ENCODE results near the gene KDELR3.

The KDELR3 gene

GRCh38 chr22:38484244-38484643 lies 16.3 kb downstream of the KDELR3 start:
- no peak for DNase-seq

GRCh38 chr22:38485783-38486182 lies 17.9 kb downstream of the KDELR3 start:
- DNase-seq: peak; percentile 36

- no peak for DNase-seq
Observed at GRCh38 chr22:38487946-38488345, 20.1 kb downstream of the KDELR3 start.

GRCh38 chr22:38489142-38489541 lies 21.2 kb downstream of the KDELR3 start:
- no peak for DNase-seq

GRCh38 chr22:38489561-38490145 lies 21.8 kb downstream of the KDELR3 start:
- no peak for DNase-seq

- no peak for DNase-seq
Observed at GRCh38 chr22:38490475-38490874, 22.6 kb downstream of the KDELR3 start.

GRCh38 chr22:38490915-38491314 lies 23.0 kb downstream of the KDELR3 start:
- no peak for DNase-seq

GRCh38 chr22:38491707-38492348 lies 23.9 kb downstream of the KDELR3 start:
- DNase-seq: no peak

GRCh38 chr22:38494498-38494897 lies 26.6 kb downstream of the KDELR3 start:
- no peak for DNase-seq

- DNase-seq: no peak
Observed at GRCh38 chr22:38494939-38495338, 27.0 kb downstream of the KDELR3 start.

- no peak for DNase-seq
Observed at GRCh38 chr22:38497869-38498268, 30.0 kb downstream of the KDELR3 start.

GRCh38 chr22:38501797-38502672 lies 34.1 kb downstream of the KDELR3 start:
- no peak for DNase-seq

GRCh38 chr22:38503021-38503420 lies 35.1 kb downstream of the KDELR3 start:
- DNase-seq: no peak

- peak; percentile 47 for DNase-seq
Observed at GRCh38 chr22:38504731-38505540, 37.0 kb downstream of the KDELR3 start.

GRCh38 chr22:38505541-38506117 lies 37.7 kb downstream of the KDELR3 start:
- no peak for DNase-seq

- DNase-seq: peak; percentile 96
Observed at GRCh38 chr22:38506118-38506962, 38.4 kb downstream of the KDELR3 start, which contains the start of gene DDX17. Gene DDX17 (minus strand): TSS chr22:38506311.

GRCh38 chr22:38510416-38510970 lies 42.6 kb downstream of the KDELR3 start:
- no peak for DNase-seq

- DNase-seq: no peak
Observed at GRCh38 chr22:38513063-38513462, 45.2 kb downstream of the KDELR3 start.

GRCh38 chr22:38518620-38519019 lies 50.7 kb downstream of the KDELR3 start:
- DNase-seq: no peak

- no peak for DNase-seq
Observed at GRCh38 chr22:38519453-38520250, 51.8 kb downstream of the KDELR3 start.

Data from MV-4-11 (cell line).